HG03159 (cell line): Measurements from ENCODE around the gene ABCC4.
A peak's percentile ranks its signal among the peaks of the same experiment; 100 is the strongest.
"Not testable (repeated sequence)": the region's sequence is repeated elsewhere in the genome, so short reads cannot be mapped to it uniquely, and the experiment has no call there.

Source experiments
- ATAC-seq: cut with Tn5 transposase; IDR thresholded peaks from one replicate; pipeline ENCODE4 v1.9.1; 2021; ENCODE audit warnings: mild to moderate bottlenecking, moderate library complexity; ENCODE audit not compliant: unreplicated experiment

ABCC4 gene

GRCh38 chr13:95231393-95231792 lies 69.9 kb downstream of the ABCC4 start:
- ATAC-seq = no peak

- ATAC-seq = no peak
Measured at GRCh38 chr13:95229855-95230254, 71.4 kb downstream of the ABCC4 start.

GRCh38 chr13:95228130-95228529 lies 73.1 kb downstream of the ABCC4 start:
- ATAC-seq = no peak

GRCh38 chr13:95226932-95227695 lies 74.1 kb downstream of the ABCC4 start:
- ATAC-seq = peak; percentile 91

GRCh38 chr13:95226476-95226875 lies 74.8 kb downstream of the ABCC4 start:
- peak; percentile 15 for ATAC-seq

- ATAC-seq = no peak
Measured at GRCh38 chr13:95226050-95226449, 75.2 kb downstream of the ABCC4 start.

GRCh38 chr13:95224064-95224463 lies 77.2 kb downstream of the ABCC4 start:
- no peak for ATAC-seq

GRCh38 chr13:95222733-95223018 lies 78.6 kb downstream of the ABCC4 start:
- ATAC-seq = peak; percentile 25

- peak; percentile 42 for ATAC-seq
Measured at GRCh38 chr13:95221971-95222732, 79.1 kb downstream of the ABCC4 start.

- no peak for ATAC-seq
Measured at GRCh38 chr13:95220611-95221010, 80.6 kb downstream of the ABCC4 start.

GRCh38 chr13:95217920-95218830 lies 83.1 kb downstream of the ABCC4 start:
- ATAC-seq = no peak

GRCh38 chr13:95216182-95216581 lies 85.1 kb downstream of the ABCC4 start:
- ATAC-seq = no peak

- ATAC-seq = no peak
Measured at GRCh38 chr13:95212983-95213850, 88.0 kb downstream of the ABCC4 start.

- no peak for ATAC-seq
Measured at GRCh38 chr13:95209109-95209508, 92.1 kb downstream of the ABCC4 start.

GRCh38 chr13:95207769-95208366 lies 93.4 kb downstream of the ABCC4 start:
- ATAC-seq = peak; percentile 71

- ATAC-seq = no peak
Measured at GRCh38 chr13:95206116-95206515, 95.1 kb downstream of the ABCC4 start.

GRCh38 chr13:95204231-95204765 lies 97.0 kb downstream of the ABCC4 start:
- no peak for ATAC-seq

GRCh38 chr13:95201814-95202651 lies 99.2 kb downstream of the ABCC4 start:
- no peak for ATAC-seq

GRCh38 chr13:95200386-95200957 lies 100.8 kb downstream of the ABCC4 start:
- ATAC-seq = not testable (repeated sequence)
